ENCODE results near the gene ABI3.
A peak's percentile ranks its signal among the peaks of the same experiment; 100 is the strongest.
"Not testable (repeated sequence)": the region's sequence is repeated elsewhere in the genome, so short reads cannot be mapped to it uniquely, and the experiment has no call there.

The ABI3 gene

GRCh38 chr17:49210158-49211029 is at the start of gene ABI3, which contains the start of gene GNGT2:
TSS of gene ABI3 (plus strand) at chr17:49210707. CDS start at chr17:49210725, 18 bp downstream.
TSS of gene GNGT2 (minus strand) at chr17:49210574. CDS start at chr17:49207422, 3,152 bp downstream.
- DNase-seq (ENCODE audit: low read depth, low spot score), result no peak

- DNase-seq (ENCODE audit: low read depth, low spot score), result no peak
Observed at GRCh38 chr17:49162866-49163265, 47.6 kb upstream of the ABI3 start.

GRCh38 chr17:49165143-49165542 is 45.4 kb upstream of the ABI3 start:
- no peak for DNase-seq (ENCODE audit: low read depth, low spot score)

- no peak for DNase-seq (ENCODE audit: low read depth, low spot score)
Observed at GRCh38 chr17:49168706-49169105, 41.8 kb upstream of the ABI3 start.

GRCh38 chr17:49170216-49170615 is 40.3 kb upstream of the ABI3 start:
- DNase-seq (ENCODE audit: low read depth, low spot score), result no peak

- DNase-seq (ENCODE audit: low read depth, low spot score), result not testable (repeated sequence)
Observed at GRCh38 chr17:49170711-49171110, 39.8 kb upstream of the ABI3 start.

- not testable (repeated sequence) for DNase-seq (ENCODE audit: low read depth, low spot score)
Observed at GRCh38 chr17:49175978-49176377, 34.5 kb upstream of the ABI3 start.

- peak; percentile 16 for DNase-seq (ENCODE audit: low read depth, low spot score)
Observed at GRCh38 chr17:49180303-49180702, 30.2 kb upstream of the ABI3 start.

- DNase-seq (ENCODE audit: low read depth, low spot score), result no peak
Observed at GRCh38 chr17:49180998-49181635, 29.4 kb upstream of the ABI3 start.

- no peak for DNase-seq (ENCODE audit: low read depth, low spot score)
Observed at GRCh38 chr17:49183341-49183740, 27.2 kb upstream of the ABI3 start.

- no peak for DNase-seq (ENCODE audit: low read depth, low spot score)
Observed at GRCh38 chr17:49183801-49184200, 26.7 kb upstream of the ABI3 start.

- not testable (repeated sequence) for DNase-seq (ENCODE audit: low read depth, low spot score)
Observed at GRCh38 chr17:49184522-49184921, 26.0 kb upstream of the ABI3 start.

- not testable (repeated sequence) for DNase-seq (ENCODE audit: low read depth, low spot score)
Observed at GRCh38 chr17:49185381-49185780, 25.1 kb upstream of the ABI3 start.

GRCh38 chr17:49187301-49187700 is 23.2 kb upstream of the ABI3 start:
- DNase-seq (ENCODE audit: low read depth, low spot score), result no peak

- DNase-seq (ENCODE audit: low read depth, low spot score), result no peak
Observed at GRCh38 chr17:49190932-49191331, 19.6 kb upstream of the ABI3 start.

- DNase-seq (ENCODE audit: low read depth, low spot score), result no peak
Observed at GRCh38 chr17:49191409-49191916, 19.0 kb upstream of the ABI3 start.

- DNase-seq (ENCODE audit: low read depth, low spot score), result peak; percentile 87
Observed at GRCh38 chr17:49191917-49192741, 18.4 kb upstream of the ABI3 start.

- no peak for DNase-seq (ENCODE audit: low read depth, low spot score)
Observed at GRCh38 chr17:49193513-49194296, 16.8 kb upstream of the ABI3 start.

- no peak for DNase-seq (ENCODE audit: low read depth, low spot score)
Observed at GRCh38 chr17:49194297-49194607, 16.3 kb upstream of the ABI3 start.

- no peak for DNase-seq (ENCODE audit: low read depth, low spot score)
Observed at GRCh38 chr17:49195751-49196150, 14.8 kb upstream of the ABI3 start.

GRCh38 chr17:49196520-49196919 is 14.0 kb upstream of the ABI3 start:
- DNase-seq (ENCODE audit: low read depth, low spot score), result no peak
